GM23338 (cell line): ENCODE results near the gene EFS. TPM values are rescaled to one million over a fixed set of nuclear protein-coding genes. Genes with fewer than 3 reads are reported as not detected.
A peak's percentile ranks its signal among the peaks of the same experiment; 100 is the strongest.

Experiments
- ATAC-seq: fragments of 200-7000 bp; cut with Tn5 transposase; 3 replicates; pipeline ENCODE4 v1.9.1; 2020
- DNase-seq: peaks from one replicate; pipeline ENCODE4 v3.0.0-alpha.2; 2015; ENCODE audit warnings: low spot score
- H2AFZ ChIP-seq: fragments of 200-600 bp; sonication (generic); 2 replicates; pipeline ENCODE4 v1.8.0; 2016; ENCODE audit warnings: antibody characterized with exemption, mild to moderate bottlenecking, moderate library complexity
- H3F3A ChIP-seq: fragments of 200-600 bp; sonication (generic); replicated peaks from 2 replicates; pipeline ENCODE4 v1.8.0; 2017; ENCODE audit warnings: antibody characterized with exemption, mixed run types, low read depth
- H3K27ac ChIP-seq: fragments of 200-600 bp; sonication (generic); 2 replicates; pipeline ENCODE4 v1.6.1; 2016; ENCODE audit warnings: low read depth
- H3K27me3 ChIP-seq: fragments of 200-600 bp; sonication (generic); 2 replicates; pipeline ENCODE4 v1.8.0; 2016; ENCODE audit warnings: mild to moderate bottlenecking, mixed run types, moderate library complexity; ENCODE audit not compliant: insufficient read depth
- H3K36me3 ChIP-seq: fragments of 200-600 bp; sonication (generic); 2 replicates; pipeline ENCODE4 v1.8.0; 2016; ENCODE audit warnings: mild to moderate bottlenecking; ENCODE audit not compliant: insufficient read depth
- H3K4me1 ChIP-seq: fragments of 200-600 bp; sonication (generic); 2 replicates; pipeline ENCODE4 v1.8.0; 2016; ENCODE audit warnings: mild to moderate bottlenecking, moderate library complexity; ENCODE audit not compliant: insufficient read depth
- H3K4me2 ChIP-seq: fragments of 200-600 bp; sonication (generic); 2 replicates; pipeline ENCODE4 v1.7.1; 2017; ENCODE audit warnings: mixed run types
- H3K4me3 ChIP-seq: fragments of 200-600 bp; sonication (generic); 2 replicates; pipeline ENCODE4 v1.6.1; 2016; ENCODE audit warnings: mixed run types
- H3K79me2 ChIP-seq: fragments of 200-600 bp; sonication (generic); replicated peaks from 2 replicates; pipeline ENCODE4 v1.8.0; 2017; ENCODE audit warnings: mild to moderate bottlenecking; ENCODE audit not compliant: insufficient read depth
- H3K9me2 ChIP-seq: fragments of 200-600 bp; sonication (generic); 2 replicates; pipeline ENCODE4 v1.8.0; 2017; ENCODE audit not compliant: insufficient read depth
- H4K20me1 ChIP-seq: fragments of 200-600 bp; sonication (generic); replicated peaks from 2 replicates; pipeline ENCODE4 v1.8.0; 2017; ENCODE audit warnings: mild to moderate bottlenecking; ENCODE audit not compliant: insufficient read depth
- H3K27ac Mint-ChIP-seq: 2 replicates; pipeline ENCODE4 v1.8.0; 2020; ENCODE audit warnings: inconsistent platforms, mild to moderate bottlenecking, moderate library complexity, mixed read lengths
- H3K27me3 Mint-ChIP-seq: 3 replicates; pipeline ENCODE4 v1.8.0; 2022; ENCODE audit warnings: low read depth, mild to moderate bottlenecking, moderate library complexity, mixed read lengths, inconsistent platforms; ENCODE audit not compliant: insufficient read depth, poor library complexity
- H3K36me3 Mint-ChIP-seq: 3 replicates; pipeline ENCODE4 v1.8.0; 2021; ENCODE audit warnings: low read depth, mild to moderate bottlenecking, inconsistent platforms, moderate library complexity, mixed read lengths
- H3K4me1 Mint-ChIP-seq: 3 replicates; pipeline ENCODE4 v1.8.0; 2020; ENCODE audit warnings: mild to moderate bottlenecking, inconsistent platforms, mixed read lengths
- H3K4me3 Mint-ChIP-seq: 3 replicates; pipeline ENCODE4 v1.8.0; 2021; ENCODE audit warnings: moderate library complexity, mild to moderate bottlenecking, inconsistent platforms, mixed read lengths
- H3K9me3 Mint-ChIP-seq: 3 replicates; pipeline ENCODE4 v1.8.0; 2020; ENCODE audit warnings: moderate library complexity, mild to moderate bottlenecking, inconsistent platforms, mixed read lengths
- CREB1 ChIP-seq: fragments of 250-450 bp; sonication (Bioruptor Pico); IDR thresholded peaks from 2 replicates; pipeline ENCODE4 v1.5.0; 2020; ENCODE audit warnings: low read depth, mild to moderate bottlenecking, moderate library complexity
- CTCF ChIP-seq, 2 experiments: fragments of 200-600 bp in 1 of 2; sonication (generic) in 1 of 2; conservative IDR thresholded peaks; 2 replicates each; pipeline versions ENCODE4 v1.5.1 to v1.6.1; 2016 to 2017; ENCODE audit warnings: antibody characterized with exemption in 2 of 2, low read depth in 2 of 2, mild to moderate bottlenecking in 2 of 2, moderate library complexity in 1 of 2
- ETS1 ChIP-seq: IDR thresholded peaks from 2 replicates; pipeline ENCODE4 v1.6.1; 2016; ENCODE audit warnings: antibody characterized with exemption
- EZH2 ChIP-seq: fragments of 200-600 bp; sonication (generic); IDR thresholded peaks from one replicate; pipeline ENCODE4 v1.8.0; 2017; ENCODE audit warnings: antibody characterized with exemption, mild to moderate bottlenecking, low read depth; ENCODE audit not compliant: unreplicated experiment
- EZH2phosphoT487 ChIP-seq: fragments of 200-600 bp; sonication (generic); IDR thresholded peaks from one replicate; pipeline ENCODE4 v1.8.1; 2018; ENCODE audit warnings: antibody characterized with exemption; ENCODE audit not compliant: unreplicated experiment
- JUNB ChIP-seq: IDR thresholded peaks from one replicate; pipeline ENCODE4 v1.6.1; 2016; ENCODE audit warnings: antibody characterized with exemption; ENCODE audit not compliant: unreplicated experiment
- NANOG ChIP-seq: IDR thresholded peaks from 2 replicates; pipeline ENCODE4 v1.6.1; 2016; ENCODE audit warnings: antibody characterized with exemption, borderline replicate concordance
- POLR2AphosphoS5 ChIP-seq: IDR thresholded peaks from 2 replicates; pipeline ENCODE4 v1.6.1; 2016; ENCODE audit warnings: antibody characterized with exemption, low read depth
- REST ChIP-seq: IDR thresholded peaks from one replicate; pipeline ENCODE4 v1.6.1; 2018; ENCODE audit warnings: antibody characterized with exemption; ENCODE audit not compliant: unreplicated experiment
- STAT1 ChIP-seq: IDR thresholded peaks from one replicate; pipeline ENCODE4 v1.6.1; 2016; ENCODE audit warnings: antibody characterized with exemption; ENCODE audit not compliant: unreplicated experiment
- ZNF114 ChIP-seq: fragments of 250-450 bp; sonication (Bioruptor Pico); IDR thresholded peaks from 2 replicates; pipeline ENCODE4 v1.5.0; 2020; ENCODE audit warnings: mild to moderate bottlenecking, moderate library complexity
- ZNF331 ChIP-seq: fragments of 250-450 bp; sonication (Bioruptor Pico); IDR thresholded peaks from 2 replicates; pipeline ENCODE4 v1.5.0; 2020; ENCODE audit warnings: low read depth, mild to moderate bottlenecking, moderate library complexity
- ZNF462 ChIP-seq: fragments of 250-450 bp; sonication (Bioruptor Pico); IDR thresholded peaks from 2 replicates; pipeline ENCODE4 v1.5.0; 2020; ENCODE audit warnings: mild to moderate bottlenecking, moderate library complexity
- polyA plus RNA-seq: library from polyadenylated mRNA; unstranded; fragments of >200 nt; fragmentation: Nextera tagmentation; extraction: Ambion mirVana; gene quantifications from 2 replicates; pipeline ENCODE4 v1.2.1, GENCODE V29; 2016
- total RNA-seq: library from RNA; depleted of rRNA; stranded (reverse); fragments of >200 nt; shearing (Covaris generic); gene quantifications from 2 replicates; pipeline ENCODE4 v1.2.3, GENCODE V29; 2014

EFS gene
- total and polyA plus RNA-seq, 2 experiments from 2014 or later = 5.1 to 18.9 TPM

- Mint-ChIP-seq H3K36me3 (peaks cover 40% of the 10 kb centered on the region), H3K27ac (peak within 1 kb of the TSS; percentile 99), H3K4me1 (peaks cover 26% of the 10 kb centered on the region), H3K9me3 (no peaks in the 10 kb centered on the region), H3K27me3 (peaks cover 11% of the 10 kb centered on the region), H3K4me3 (peak within 1 kb of the TSS; percentile 98)
- DNase-seq (peak; percentile 100), ATAC-seq (peak; percentile 93)
- H3K4me1 ChIP-seq = peaks cover 10% of the 10 kb centered on the region
- no peaks in the 10 kb centered on the region for H3K27me3 ChIP-seq
- peak within 1 kb of the TSS; percentile 93 for H3K27ac ChIP-seq
- TF ChIP-seq EZH2 (no peak), ZNF462 (CRISPR knock-in tag) (no peak), NANOG (no peak), EZH2phosphoT487 (no peak), ETS1 (peak; percentile 36; the same call in 1 of the 2 replicates), CTCF (conservative IDR thresholded peaks at IDR 0.05; ENCODE audit: low read depth in 2 of 2) (no peak), STAT1 (no peak), JUNB (no peak), CREB1 (peak; percentile 89), POLR2AphosphoS5 (peak; percentile 58), ZNF114 (CRISPR knock-in tag) (no peak), ZNF331 (no peak), REST (no peak)
- H3K9me2 ChIP-seq = peaks cover 7% of the 10 kb centered on the region; the same call in 1 of the 2 replicates
- H2AFZ ChIP-seq = no peak within 1 kb of the TSS
- peaks cover 27% of the 10 kb centered on the region; the same call in 1 of the 2 replicates for H3F3A ChIP-seq
- peaks cover 21% of the 10 kb centered on the region for H3K79me2 ChIP-seq
- peak within 1 kb of the TSS; percentile 99 for H3K4me3 ChIP-seq
- peak within 1 kb of the TSS; percentile 99 for H3K4me2 ChIP-seq
- H3K36me3 ChIP-seq = peaks cover 28% of the 10 kb centered on the region
- 0 out of 2 replicates have a peak, but pooled peaks cover 9% of the 10 kb centered on the region for H4K20me1 ChIP-seq
These were observed 44.1 kb downstream of the EFS start, which contains the start of gene PABPN1 for GRCh38 chr14:23320584-23321571. PABPN1 (plus strand) TSS chr14:23321457; CDS start chr14:23321470, 13 bp downstream.
